HL-60 (cell line): ENCODE measurements around the gene LRATD1.

ENCODE experiments used
- CTCF ChIP-seq: IDR thresholded peaks from one replicate; pipeline ENCODE4 v1.5.1; 2011; ENCODE audit warnings: low read length, control low read depth, inconsistent platforms; ENCODE audit not compliant: insufficient read depth
- POLR2AphosphoS5 ChIP-seq: IDR thresholded peaks from 2 replicates; pipeline ENCODE4 v1.6.1; 2012; ENCODE audit warnings: low read depth
- REST ChIP-seq: IDR thresholded peaks from 2 replicates; pipeline ENCODE4 v1.6.1; 2012; ENCODE audit warnings: low read depth; ENCODE audit not compliant: insufficient replicate concordance

- TF ChIP-seq CTCF (no peak), POLR2AphosphoS5 (no peak), REST (no peak)
These were observed 15.2 kb downstream of the LRATD1 start for GRCh38 chr2:14647714-14648113.
